ENCODE data around the gene GAL3ST3. TPM values are rescaled to one million over a fixed set of nuclear protein-coding genes. Genes with fewer than 3 reads are reported as not detected.
A peak's percentile ranks its signal among the peaks of the same experiment; 100 is the strongest.
"Not testable (repeated sequence)": the region's sequence is repeated elsewhere in the genome, so short reads cannot be mapped to it uniquely, and the experiment has no call there.

The GAL3ST3 gene
- total RNA-seq, 1 donor from 2014 or later: under 0.01 TPM

DNA sequence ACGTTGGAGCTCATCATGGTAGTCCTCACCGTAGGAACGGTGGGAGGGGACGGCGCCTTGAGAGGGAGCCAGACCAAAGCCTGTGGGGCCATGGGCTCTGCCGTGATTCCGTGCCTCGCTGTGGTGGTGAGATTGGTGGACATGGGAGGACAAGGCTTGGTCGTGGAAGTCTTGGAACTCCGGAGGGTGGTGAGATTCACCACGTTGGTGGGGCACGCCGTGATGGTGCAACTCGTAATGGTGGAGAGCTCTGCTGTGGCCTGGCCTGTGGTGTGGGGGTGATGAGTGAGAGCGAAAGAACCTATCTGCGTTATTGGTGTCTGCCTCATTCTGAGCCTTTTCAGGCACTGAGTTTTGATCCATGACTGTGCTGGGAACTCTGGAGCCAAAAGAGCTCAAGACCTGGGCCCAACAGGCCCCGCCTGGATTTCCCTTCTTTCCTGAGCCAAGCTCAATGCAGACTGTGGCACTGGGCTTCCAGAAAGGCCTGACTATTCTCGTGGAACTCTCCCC, 22.9 kb downstream of the GAL3ST3 start, which contains the start of gene CATSPER1:
TSS of gene CATSPER1 (minus strand) at position 463 of the 513 bp plus-strand sequence. CDS start at position 363, 100 bp downstream.
- Histone ChIP-seq H3K27ac (ENCODE audit: low read depth, low read length) (no peak within 1 kb of the TSS), H3K9ac (ENCODE audit: low read depth in 1 of 3, low read length in 3 of 3) (no peak within 1 kb of the TSS), H3K4me3 (ENCODE audit: low read length in 3 of 3) (no peak within 1 kb of the TSS), H3K36me3 (ENCODE audit: control insufficient read depth in 3 of 3, insufficient read depth in 3 of 3, low read length in 3 of 3) (no peaks in the 10 kb centered on the region), H3K4me1 (ENCODE audit: control insufficient read depth in 3 of 3, insufficient read depth in 3 of 3, low read length in 3 of 3) (peaks cover 5 to 10% (median 7%) of the 10 kb centered on the region in 3 donors), H3K9me3 (ENCODE audit: control insufficient read depth in 3 of 3, low read length in 3 of 3) (no peaks in the 10 kb centered on the region), H3K27me3 (ENCODE audit: control insufficient read depth in 3 of 3, insufficient read depth in 3 of 3, low read length in 3 of 3) (peaks cover 0 to 3% (median 0%) of the 10 kb centered on the region in 3 donors)

DNA sequence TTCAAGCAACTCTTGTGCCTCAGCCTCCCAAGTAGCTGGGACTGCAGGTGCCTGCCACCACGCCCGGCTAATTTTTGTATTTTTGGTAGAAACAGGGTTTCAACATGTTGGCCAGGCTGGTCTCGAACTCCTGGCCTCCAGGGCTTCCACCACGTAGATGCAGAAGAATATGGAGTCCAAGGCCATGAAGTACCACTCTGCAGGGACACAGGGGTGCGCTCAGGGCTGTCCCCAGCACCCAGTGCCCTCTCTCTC, 25.8 kb downstream of the GAL3ST3 start:
- not testable (repeated sequence) for H3K9ac ChIP-seq (ENCODE audit: low read depth in 1 of 3, low read length in 3 of 3); H3K4me1 ChIP-seq (ENCODE audit: control insufficient read depth in 3 of 3, insufficient read depth in 3 of 3, low read length in 3 of 3); H3K36me3 ChIP-seq (ENCODE audit: control insufficient read depth in 3 of 3, insufficient read depth in 3 of 3, low read length in 3 of 3); H3K27ac ChIP-seq (ENCODE audit: low read depth, low read length); H3K4me3 ChIP-seq (ENCODE audit: low read length in 3 of 3); H3K27me3 ChIP-seq (ENCODE audit: control insufficient read depth in 3 of 3, insufficient read depth in 3 of 3, low read length in 3 of 3); H3K9me3 ChIP-seq (ENCODE audit: control insufficient read depth in 3 of 3, low read length in 3 of 3)

DNA sequence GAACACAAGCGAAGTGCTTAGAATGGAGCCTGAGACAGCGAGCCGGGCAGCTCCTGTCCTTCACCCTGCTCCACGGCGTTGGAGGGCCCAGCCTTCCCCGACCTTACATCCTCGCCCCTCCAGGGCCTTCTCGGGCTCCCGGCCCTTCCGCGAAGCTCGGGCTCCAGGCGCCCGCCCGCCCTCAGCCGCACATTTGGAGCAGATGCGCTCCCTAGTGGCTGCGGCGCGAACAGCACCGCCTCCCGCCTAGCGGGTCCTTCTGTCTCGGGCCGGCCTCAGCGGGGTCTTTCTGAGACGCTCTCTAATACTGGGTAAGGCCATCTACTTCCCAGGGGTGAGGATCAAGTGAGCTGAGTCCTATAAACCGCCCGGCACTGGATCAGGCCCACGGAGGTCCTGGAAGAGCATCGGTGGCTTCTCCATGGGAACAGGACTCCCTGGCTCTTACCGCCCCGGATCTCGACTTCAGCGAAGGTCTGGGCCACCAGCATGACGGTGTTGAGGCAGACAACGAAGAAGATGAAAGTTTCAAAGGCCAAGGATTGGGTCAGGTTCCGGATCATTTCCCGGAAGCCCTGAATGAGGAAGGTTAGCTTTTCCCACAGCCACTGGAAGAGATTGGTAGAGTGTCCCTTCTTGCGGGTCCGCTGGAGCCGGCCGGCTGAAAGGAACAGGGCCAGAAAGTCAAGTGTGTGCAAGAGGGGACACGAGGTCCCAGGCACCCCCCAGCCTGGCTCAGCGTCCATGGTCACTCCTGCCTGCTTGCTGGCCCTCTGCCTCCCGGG, 26.4 kb downstream of the GAL3ST3 start:
- peak overlapping the region; percentile 60 to 79 (median 68) for H3K9ac ChIP-seq (ENCODE audit: low read depth in 1 of 3, low read length in 3 of 3)

DNA sequence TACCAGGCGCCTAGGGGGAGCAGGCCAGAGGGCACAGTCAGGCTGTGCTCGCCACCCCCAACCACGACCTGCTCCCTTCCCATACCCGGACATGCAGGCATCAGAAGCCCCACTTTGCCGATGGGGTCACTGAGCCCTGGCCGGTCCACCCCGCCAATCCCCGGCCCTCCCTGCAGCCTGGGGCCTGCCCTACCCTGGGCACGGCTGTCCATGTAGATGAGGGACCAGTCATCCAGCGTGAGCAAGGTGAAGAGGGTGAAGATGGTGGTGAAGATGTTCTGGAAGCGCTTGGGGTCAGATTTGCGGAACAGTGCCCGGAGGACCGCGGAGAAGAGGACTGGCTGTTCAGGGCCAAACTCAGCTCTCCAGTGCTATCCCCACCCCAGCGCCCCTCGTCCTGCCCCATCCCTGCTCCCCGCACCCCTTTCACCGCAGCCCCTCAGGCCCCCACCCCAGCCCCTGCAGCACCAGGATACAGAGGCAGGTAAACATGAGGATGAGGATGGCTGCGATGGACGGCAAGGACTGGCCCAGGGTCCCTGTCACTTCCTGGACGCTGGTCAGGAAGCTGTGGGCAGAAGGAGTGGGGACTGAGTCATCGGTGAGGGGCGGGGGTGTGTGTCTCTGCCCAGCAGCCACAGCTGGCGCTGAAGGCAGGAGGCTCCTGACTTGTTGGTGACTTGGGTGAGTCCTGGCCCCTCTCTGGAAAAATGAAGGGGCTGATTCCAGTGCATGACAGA, 28.2 kb downstream of the GAL3ST3 start:
- Histone ChIP-seq H3K4me1 (ENCODE audit: control insufficient read depth in 3 of 3, insufficient read depth in 3 of 3, low read length in 3 of 3) (peaks cover 9 to 18% (median 13%) of the 10 kb centered on the region in 3 donors), H3K4me3 (ENCODE audit: low read length in 3 of 3) (no peak overlapping the region), H3K27me3 (ENCODE audit: control insufficient read depth in 3 of 3, insufficient read depth in 3 of 3, low read length in 3 of 3) (peaks cover 0 to 3% (median 0%) of the 10 kb centered on the region in 3 donors), H3K27ac (ENCODE audit: low read depth, low read length) (no peak overlapping the region), H3K36me3 (ENCODE audit: control insufficient read depth in 3 of 3, insufficient read depth in 3 of 3, low read length in 3 of 3) (no peaks in the 10 kb centered on the region), H3K9ac (ENCODE audit: low read depth in 1 of 3, low read length in 3 of 3) (no peak overlapping the region), H3K9me3 (ENCODE audit: control insufficient read depth in 3 of 3, low read length in 3 of 3) (no peaks in the 10 kb centered on the region)

More for the DNA sequence above, 26.4 kb downstream of the GAL3ST3 start:
- Histone ChIP-seq H3K9me3 (ENCODE audit: control insufficient read depth in 3 of 3, low read length in 3 of 3) (no peaks in the 10 kb centered on the region), H3K4me3 (ENCODE audit: low read length in 3 of 3) (peak overlapping the region; percentile 44 to 58 (median 48)), H3K36me3 (ENCODE audit: control insufficient read depth in 3 of 3, insufficient read depth in 3 of 3, low read length in 3 of 3) (no peaks in the 10 kb centered on the region), H3K27me3 (ENCODE audit: control insufficient read depth in 3 of 3, insufficient read depth in 3 of 3, low read length in 3 of 3) (peaks cover 0 to 3% (median 0%) of the 10 kb centered on the region in 3 donors), H3K4me1 (ENCODE audit: control insufficient read depth in 3 of 3, insufficient read depth in 3 of 3, low read length in 3 of 3) (peaks cover 5 to 10% (median 7%) of the 10 kb centered on the region in 3 donors), H3K27ac (ENCODE audit: low read depth, low read length) (no peak overlapping the region)

DNA sequence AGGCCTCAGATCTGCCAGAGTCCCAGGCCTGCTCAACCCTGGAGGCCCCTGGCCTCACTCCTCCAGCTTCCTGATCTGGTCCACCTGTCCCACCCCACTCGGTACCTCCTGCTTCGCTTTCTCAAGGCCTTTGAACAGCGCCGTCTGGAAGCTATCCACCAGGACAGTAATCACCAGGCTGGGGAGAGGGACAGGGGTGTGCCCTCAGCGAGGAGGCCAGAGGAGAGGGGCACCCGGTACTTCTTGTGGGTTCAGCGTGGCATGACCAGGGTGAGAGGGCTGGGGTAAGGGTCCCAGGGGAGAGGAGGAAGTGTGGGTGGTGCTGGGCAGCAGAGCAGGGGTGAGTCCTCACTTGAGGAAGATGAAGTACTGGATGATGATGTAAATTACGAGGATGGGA, 28.7 kb downstream of the GAL3ST3 start:
- Histone ChIP-seq H3K4me3 (ENCODE audit: low read length in 3 of 3) (no peak overlapping the region), H3K4me1 (ENCODE audit: control insufficient read depth in 3 of 3, insufficient read depth in 3 of 3, low read length in 3 of 3) (peaks cover 14 to 24% (median 19%) of the 10 kb centered on the region in 3 donors), H3K9me3 (ENCODE audit: control insufficient read depth in 3 of 3, low read length in 3 of 3) (no peaks in the 10 kb centered on the region), H3K9ac (ENCODE audit: low read depth in 1 of 3, low read length in 3 of 3) (no peak overlapping the region), H3K36me3 (ENCODE audit: control insufficient read depth in 3 of 3, insufficient read depth in 3 of 3, low read length in 3 of 3) (no peaks in the 10 kb centered on the region), H3K27me3 (ENCODE audit: control insufficient read depth in 3 of 3, insufficient read depth in 3 of 3, low read length in 3 of 3) (peaks cover 0 to 3% (median 0%) of the 10 kb centered on the region in 3 donors), H3K27ac (ENCODE audit: low read depth, low read length) (no peak overlapping the region)

GRCh38 chr11:66017321-66017720, 31.6 kb downstream of the GAL3ST3 start:
- H3K27ac ChIP-seq (ENCODE audit: low read depth, low read length): no peak overlapping the region
- H3K9me3 ChIP-seq (ENCODE audit: control insufficient read depth in 3 of 3, low read length in 3 of 3): no peaks in the 10 kb centered on the region
- H3K36me3 ChIP-seq (ENCODE audit: control insufficient read depth in 3 of 3, insufficient read depth in 3 of 3, low read length in 3 of 3): no peaks in the 10 kb centered on the region
- no peak overlapping the region for H3K4me3 ChIP-seq (ENCODE audit: low read length in 3 of 3)
- no peak overlapping the region for H3K9ac ChIP-seq (ENCODE audit: low read depth in 1 of 3, low read length in 3 of 3)
- peaks cover 15 to 23% (median 20%) of the 10 kb centered on the region in 3 donors for H3K4me1 ChIP-seq (ENCODE audit: control insufficient read depth in 3 of 3, insufficient read depth in 3 of 3, low read length in 3 of 3)
- peaks cover 10 to 16% (median 15%) of the 10 kb centered on the region in 3 donors for H3K27me3 ChIP-seq (ENCODE audit: control insufficient read depth in 3 of 3, insufficient read depth in 3 of 3, low read length in 3 of 3)

DNA sequence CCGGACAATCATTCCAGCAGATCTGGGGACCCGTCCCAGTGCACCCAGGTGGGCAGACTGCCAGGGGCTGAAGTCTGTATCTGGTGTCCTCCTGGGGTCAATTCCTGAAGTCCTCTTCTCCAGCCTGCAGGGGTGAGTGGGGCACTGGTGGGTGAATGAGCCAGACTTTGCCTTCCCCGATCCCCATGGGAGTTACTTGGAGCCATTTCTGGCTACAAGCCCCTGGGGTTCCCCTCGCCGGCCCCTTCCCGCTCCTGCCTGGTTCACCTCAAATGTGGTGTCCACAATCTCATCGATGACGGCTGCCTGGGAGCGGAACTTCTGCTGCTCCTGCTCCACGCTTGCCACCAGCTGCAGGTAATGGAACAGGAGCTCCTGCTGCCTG, 32.2 kb downstream of the GAL3ST3 start:
- Histone ChIP-seq H3K9ac (ENCODE audit: low read depth in 1 of 3, low read length in 3 of 3) (no peak overlapping the region), H3K4me3 (ENCODE audit: low read length in 3 of 3) (no peak overlapping the region), H3K36me3 (ENCODE audit: control insufficient read depth in 3 of 3, insufficient read depth in 3 of 3, low read length in 3 of 3) (no peaks in the 10 kb centered on the region), H3K27me3 (ENCODE audit: control insufficient read depth in 3 of 3, insufficient read depth in 3 of 3, low read length in 3 of 3) (peaks cover 13 to 21% (median 20%) of the 10 kb centered on the region in 3 donors), H3K27ac (ENCODE audit: low read depth, low read length) (no peak overlapping the region), H3K9me3 (ENCODE audit: control insufficient read depth in 3 of 3, low read length in 3 of 3) (no peaks in the 10 kb centered on the region), H3K4me1 (ENCODE audit: control insufficient read depth in 3 of 3, insufficient read depth in 3 of 3, low read length in 3 of 3) (peaks cover 14 to 27% (median 19%) of the 10 kb centered on the region in 3 donors)

DNA sequence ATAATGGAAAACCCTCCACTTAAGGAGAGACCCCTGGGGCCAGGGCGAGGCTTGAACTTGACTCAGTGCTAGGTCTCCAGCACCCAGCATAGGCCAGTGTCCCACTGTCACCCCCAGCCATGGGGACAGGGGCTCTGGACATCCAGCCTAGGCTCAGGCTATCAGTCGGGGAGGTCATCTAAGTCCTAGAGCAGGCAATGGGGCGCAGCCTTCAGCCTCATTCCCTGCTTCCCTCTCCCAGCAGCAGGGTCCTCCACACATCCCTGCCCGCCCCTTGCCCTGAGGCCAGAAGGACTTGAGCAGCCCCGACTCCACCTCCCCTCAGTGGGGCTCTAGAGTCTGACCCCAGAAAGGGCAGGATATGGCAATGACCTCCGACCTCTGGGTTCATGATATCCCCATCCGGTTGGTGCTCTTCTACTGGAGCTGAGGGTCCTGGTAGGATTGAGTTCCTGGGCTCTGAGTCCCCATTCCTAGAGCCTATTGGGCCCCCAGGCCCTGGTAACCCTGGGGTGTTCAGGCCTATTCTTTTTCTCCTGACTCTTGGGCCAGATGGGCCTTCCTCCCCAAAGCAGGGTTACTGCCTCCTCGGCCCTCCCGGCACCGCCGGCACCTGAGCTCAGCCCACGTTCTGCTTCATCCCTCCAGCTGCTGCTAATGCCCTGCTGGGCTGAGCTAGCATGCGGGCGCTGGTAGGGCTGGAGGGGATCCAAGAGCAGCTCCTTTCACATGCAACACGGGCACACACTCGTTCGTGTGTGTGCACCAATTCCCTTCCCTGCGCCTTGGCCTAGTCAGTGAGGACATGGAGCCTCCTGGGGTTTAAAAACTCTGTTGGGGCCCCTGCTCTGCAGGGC, 32.8 kb downstream of the GAL3ST3 start:
- H3K9ac ChIP-seq (ENCODE audit: low read depth in 1 of 3, low read length in 3 of 3): peak overlapping the region in 2 of 3 donors; percentile 40 to 45
- peak overlapping the region; percentile 51 for H3K27ac ChIP-seq (ENCODE audit: low read depth, low read length)
- H3K36me3 ChIP-seq (ENCODE audit: control insufficient read depth in 3 of 3, insufficient read depth in 3 of 3, low read length in 3 of 3): no peaks in the 10 kb centered on the region
- H3K4me3 ChIP-seq (ENCODE audit: low read length in 3 of 3): peak overlapping the region; percentile 31 to 46 (median 35)
- H3K4me1 ChIP-seq (ENCODE audit: control insufficient read depth in 3 of 3, insufficient read depth in 3 of 3, low read length in 3 of 3): peaks cover 14 to 28% (median 19%) of the 10 kb centered on the region in 3 donors
- H3K9me3 ChIP-seq (ENCODE audit: control insufficient read depth in 3 of 3, low read length in 3 of 3): no peaks in the 10 kb centered on the region
- H3K27me3 ChIP-seq (ENCODE audit: control insufficient read depth in 3 of 3, insufficient read depth in 3 of 3, low read length in 3 of 3): peaks cover 18 to 27% (median 26%) of the 10 kb centered on the region in 3 donors

DNA sequence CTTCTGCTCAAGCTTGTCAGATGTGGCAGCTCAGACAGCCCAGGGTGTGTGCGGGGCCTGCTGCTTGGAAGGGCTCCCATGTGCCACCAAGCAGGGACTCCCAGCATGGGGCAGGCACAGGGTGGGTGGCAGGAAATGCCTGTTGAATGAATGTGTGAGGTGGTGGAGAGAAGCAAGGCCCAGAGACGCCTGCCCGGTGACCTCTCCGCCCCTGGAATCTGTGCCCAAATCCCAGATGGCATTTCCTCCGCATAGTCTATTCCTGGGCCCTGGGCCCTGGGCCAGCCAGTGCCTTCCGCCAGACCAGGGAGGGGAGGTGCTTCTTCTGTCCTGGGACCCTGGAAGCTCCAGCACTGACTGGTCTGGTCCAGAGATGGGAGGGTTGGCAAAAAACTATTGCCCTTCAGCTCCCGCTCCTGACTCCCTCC, 33.5 kb downstream of the GAL3ST3 start:
- Histone ChIP-seq H3K27ac (ENCODE audit: low read depth, low read length) (peak overlapping the region; percentile 51), H3K4me1 (ENCODE audit: control insufficient read depth in 3 of 3, insufficient read depth in 3 of 3, low read length in 3 of 3) (peaks cover 14 to 27% (median 19%) of the 10 kb centered on the region in 3 donors), H3K9ac (ENCODE audit: low read depth in 1 of 3, low read length in 3 of 3) (peak overlapping the region in 2 of 3 donors; percentile 23 to 70), H3K36me3 (ENCODE audit: control insufficient read depth in 3 of 3, insufficient read depth in 3 of 3, low read length in 3 of 3) (no peaks in the 10 kb centered on the region), H3K9me3 (ENCODE audit: control insufficient read depth in 3 of 3, low read length in 3 of 3) (no peaks in the 10 kb centered on the region), H3K27me3 (ENCODE audit: control insufficient read depth in 3 of 3, insufficient read depth in 3 of 3, low read length in 3 of 3) (peaks cover 18 to 27% (median 26%) of the 10 kb centered on the region in 3 donors), H3K4me3 (ENCODE audit: low read length in 3 of 3) (peak overlapping the region; percentile 31 to 52 (median 46))
